GM12891 (cell line): ENCODE data around the gene PIGBOS1.

ENCODE experiments used
- POLR2A ChIP-seq: IDR thresholded peaks from 2 replicates; pipeline ENCODE4 v1.6.1; 2011; ENCODE audit warnings: low read depth, low read length, control low read depth
- POLR2AphosphoS5 ChIP-seq: IDR thresholded peaks from 2 replicates; pipeline ENCODE4 v1.6.1; 2011; ENCODE audit warnings: low read depth, low read length, control low read depth
- SPI1 ChIP-seq: IDR thresholded peaks from 2 replicates; pipeline ENCODE4 v1.6.1; 2011; ENCODE audit warnings: low read depth, low read length, control low read depth
- TAF1 ChIP-seq: IDR thresholded peaks from 2 replicates; pipeline ENCODE4 v1.6.1; 2011; ENCODE audit warnings: low read depth, low read length, control low read depth

DNA sequence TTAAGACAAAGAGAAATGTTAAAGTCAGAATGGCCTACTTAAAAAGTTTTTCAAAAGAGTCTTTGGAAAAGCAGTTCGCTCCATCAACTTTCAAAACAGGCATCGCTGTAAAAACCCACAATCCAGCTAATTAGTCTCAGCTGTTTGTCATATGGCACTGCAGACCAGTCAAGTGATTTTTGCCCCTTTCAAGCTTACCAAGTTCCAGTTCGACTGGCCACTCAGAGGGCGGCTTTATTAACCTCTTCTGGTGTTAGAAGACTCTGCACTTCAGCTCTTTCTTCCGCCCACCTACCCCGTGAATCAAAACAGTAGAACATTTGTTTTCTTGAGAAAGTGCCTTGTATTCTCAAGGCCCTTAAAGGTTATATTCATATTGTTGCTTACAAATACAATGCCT is 48.6 kb downstream of the PIGBOS1 start:
- TF ChIP-seq POLR2AphosphoS5 (no peak), POLR2A (no peak), TAF1 (no peak), SPI1 (no peak)
